22Rv1 (cell line): ENCODE data around the gene PRICKLE4.

ENCODE experiments used
- ZFX ChIP-seq: fragments of 450-650 bp; IDR thresholded peaks from 2 replicates; pipeline ENCODE4 v1.6.1; 2017; ENCODE audit warnings: antibody characterized with exemption, borderline replicate concordance
- TF ChIP-seq, protein P1 (sequence below): fragments of 450-650 bp; IDR thresholded peaks from 2 replicates; pipeline ENCODE4 v1.5.1; 2017; ENCODE audit warnings: mild to moderate bottlenecking

DNA sequence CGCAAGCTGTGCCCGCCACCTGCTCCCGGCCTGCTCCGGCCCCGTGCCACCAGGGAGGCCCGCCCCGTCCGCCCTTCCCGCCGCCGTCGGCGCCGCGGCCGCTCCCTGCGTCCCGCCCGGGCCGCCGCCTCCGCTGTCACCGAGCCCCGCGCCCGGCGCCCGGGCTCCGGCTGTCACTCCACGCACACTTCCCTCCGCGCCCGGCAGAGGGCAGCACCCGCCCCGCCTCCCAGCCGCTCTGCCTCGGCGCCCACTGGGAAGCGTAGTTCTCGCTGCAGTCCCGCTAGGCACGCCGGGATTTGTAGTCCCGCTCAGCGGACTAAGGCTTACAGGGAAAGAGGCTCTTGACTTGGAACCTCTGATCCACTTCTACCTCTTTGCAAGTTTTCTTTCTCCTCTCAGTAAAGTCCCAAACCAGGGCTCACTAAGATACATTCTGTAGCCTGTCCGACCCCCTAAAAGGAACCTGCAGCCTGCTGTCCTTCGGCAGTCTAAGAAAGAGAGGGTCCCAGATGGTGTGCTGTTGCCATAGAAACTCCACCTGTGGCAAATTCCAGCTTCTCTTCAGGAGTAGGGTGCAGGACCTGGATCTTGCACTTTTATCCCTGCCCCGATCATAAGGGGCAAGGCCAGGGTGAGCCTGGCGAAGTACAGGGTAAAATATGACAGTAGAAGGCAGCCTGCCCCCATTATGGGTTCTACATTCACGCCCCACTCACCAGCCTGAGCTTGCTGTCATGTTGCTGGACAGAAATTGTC lies 45.0 kb upstream of the PRICKLE4 start, which contains the start of gene TFEB:
- TF ChIP-seq, protein P1, sequence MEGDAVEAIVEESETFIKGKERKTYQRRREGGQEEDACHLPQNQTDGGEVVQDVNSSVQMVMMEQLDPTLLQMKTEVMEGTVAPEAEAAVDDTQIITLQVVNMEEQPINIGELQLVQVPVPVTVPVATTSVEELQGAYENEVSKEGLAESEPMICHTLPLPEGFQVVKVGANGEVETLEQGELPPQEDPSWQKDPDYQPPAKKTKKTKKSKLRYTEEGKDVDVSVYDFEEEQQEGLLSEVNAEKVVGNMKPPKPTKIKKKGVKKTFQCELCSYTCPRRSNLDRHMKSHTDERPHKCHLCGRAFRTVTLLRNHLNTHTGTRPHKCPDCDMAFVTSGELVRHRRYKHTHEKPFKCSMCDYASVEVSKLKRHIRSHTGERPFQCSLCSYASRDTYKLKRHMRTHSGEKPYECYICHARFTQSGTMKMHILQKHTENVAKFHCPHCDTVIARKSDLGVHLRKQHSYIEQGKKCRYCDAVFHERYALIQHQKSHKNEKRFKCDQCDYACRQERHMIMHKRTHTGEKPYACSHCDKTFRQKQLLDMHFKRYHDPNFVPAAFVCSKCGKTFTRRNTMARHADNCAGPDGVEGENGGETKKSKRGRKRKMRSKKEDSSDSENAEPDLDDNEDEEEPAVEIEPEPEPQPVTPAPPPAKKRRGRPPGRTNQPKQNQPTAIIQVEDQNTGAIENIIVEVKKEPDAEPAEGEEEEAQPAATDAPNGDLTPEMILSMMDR, result peak; percentile 99
- TF ChIP-seq ZFX, result no peak
